GM18511 (cell line): ENCODE results near the gene STK25.
"Not testable (repeated sequence)": the region's sequence is repeated elsewhere in the genome, so short reads cannot be mapped to it uniquely, and the experiment has no call there.

Source experiments
- ATAC-seq: cut with Tn5 transposase; IDR thresholded peaks from one replicate; pipeline ENCODE4 v1.9.1; 2021; ENCODE audit warnings: mild to moderate bottlenecking, moderate library complexity; ENCODE audit not compliant: unreplicated experiment

The STK25 gene

GRCh38 chr2:241469746-241470145, 38.6 kb downstream of the STK25 start:
- ATAC-seq = no peak

GRCh38 chr2:241468476-241468781, 40.0 kb downstream of the STK25 start:
- ATAC-seq = no peak

GRCh38 chr2:241467777-241468475, 40.5 kb downstream of the STK25 start:
- no peak for ATAC-seq

- no peak for ATAC-seq
Observed at GRCh38 chr2:241466230-241466629, 42.2 kb downstream of the STK25 start.

GRCh38 chr2:241465543-241465942, 42.8 kb downstream of the STK25 start:
- no peak for ATAC-seq

- no peak for ATAC-seq
Observed at GRCh38 chr2:241463276-241464135, 44.9 kb downstream of the STK25 start.

- ATAC-seq = no peak
Observed at GRCh38 chr2:241461693-241462677, 46.4 kb downstream of the STK25 start.

GRCh38 chr2:241460631-241461030, 47.8 kb downstream of the STK25 start:
- no peak for ATAC-seq

- ATAC-seq = no peak
Observed at GRCh38 chr2:241459520-241459919, 48.9 kb downstream of the STK25 start.

- no peak for ATAC-seq
Observed at GRCh38 chr2:241458687-241459086, 49.7 kb downstream of the STK25 start.

- no peak for ATAC-seq
Observed at GRCh38 chr2:241456546-241456945, 51.8 kb downstream of the STK25 start.

GRCh38 chr2:241454837-241455485, 53.4 kb downstream of the STK25 start:
- ATAC-seq = no peak

GRCh38 chr2:241453919-241454318, 54.5 kb downstream of the STK25 start:
- ATAC-seq = not testable (repeated sequence)

- no peak for ATAC-seq
Observed at GRCh38 chr2:241451840-241452506, 56.4 kb downstream of the STK25 start.

- not testable (repeated sequence) for ATAC-seq
Observed at GRCh38 chr2:241450092-241450491, 58.3 kb downstream of the STK25 start.

GRCh38 chr2:241445426-241445825, 63.0 kb downstream of the STK25 start:
- no peak for ATAC-seq

GRCh38 chr2:241443486-241444223, 64.7 kb downstream of the STK25 start:
- ATAC-seq = peak; percentile 68
